ENCODE data around the gene DHRS3. TPM values are rescaled to one million over a fixed set of nuclear protein-coding genes. Genes with fewer than 3 reads are reported as not detected.

DHRS3 gene
- total RNA-seq, 2 experiments from 2014 or later, result 33.3 to 34.6 TPM

DNA sequence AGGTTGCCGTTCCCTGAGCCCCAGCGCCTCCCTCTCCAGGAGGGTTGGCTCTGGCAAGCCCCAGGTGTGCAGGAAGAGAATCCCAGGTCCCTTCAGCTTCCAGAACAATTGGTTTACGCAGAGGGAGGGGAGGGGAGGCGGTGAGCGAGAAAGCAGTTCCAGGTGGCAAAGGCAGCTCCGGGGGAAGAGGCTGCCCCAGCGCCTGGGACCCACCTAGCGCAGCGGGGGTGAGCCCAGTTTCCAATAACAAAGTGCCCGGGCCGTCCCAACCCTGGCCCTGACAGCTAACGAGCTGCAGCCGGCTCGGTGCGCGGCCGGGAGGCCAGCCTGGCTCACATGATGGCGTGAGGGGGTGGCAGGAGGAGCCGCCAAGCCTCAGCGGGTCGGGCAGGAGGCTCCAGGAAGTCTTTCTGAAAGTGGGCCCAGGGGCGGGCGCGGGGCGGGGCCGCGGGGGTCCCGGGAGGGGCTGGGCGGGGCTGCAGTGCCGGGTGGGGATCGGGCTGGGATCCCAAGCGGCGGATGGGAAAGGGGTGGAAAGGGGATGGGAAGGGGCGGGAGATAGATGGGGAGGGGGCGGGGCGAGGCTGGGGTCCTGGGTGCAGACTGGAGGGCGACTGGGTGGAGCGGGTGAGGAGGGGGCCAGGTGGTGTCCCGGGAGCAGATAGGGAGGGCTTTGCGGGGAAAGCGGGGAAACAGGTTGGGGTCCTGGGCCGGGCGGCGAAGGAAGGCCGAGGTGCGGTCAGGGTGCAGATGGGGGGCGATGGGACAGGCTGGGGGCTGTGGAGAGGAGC lies 22.8 kb downstream of the DHRS3 start:
- Mint-ChIP-seq H3K36me3 (ENCODE audit: low read depth) (peaks cover 8% of the 10 kb centered on the region), H3K27ac (no peak overlapping the region), H3K27me3 (no peaks in the 10 kb centered on the region), H3K4me1 (peaks cover 26% of the 10 kb centered on the region), H3K4me3 (peak overlapping the region; percentile 52), H3K9me3 (ENCODE audit: low read depth) (no peaks in the 10 kb centered on the region)
- ChIA-PET POLR2A (interaction anchor here (0.6 kb wide), 1 partner anchor 23 kb away, joined by 3 read pairs; the partner anchor contains the start of gene DHRS3), CTCF (interaction anchor here (0.5 to 1.1 kb wide), 4 partner anchors 17 to 120 kb away, joined by 3 to 5 read pairs (median 3); no protein-coding TSS in a partner anchor)
- peak; percentile 72 for ATAC-seq
- DNase-seq, result peak; percentile 61
- intact Hi-C loops (cut with DNase I, micrococcal nuclease), result no loop called here

- Mint-ChIP-seq H3K4me1 (peaks cover 26% of the 10 kb centered on the region), H3K36me3 (ENCODE audit: low read depth) (peaks cover 7% of the 10 kb centered on the region), H3K27ac (peak overlapping the region; percentile 24), H3K9me3 (ENCODE audit: low read depth) (no peaks in the 10 kb centered on the region), H3K4me3 (peak overlapping the region; percentile 52), H3K27me3 (no peaks in the 10 kb centered on the region)
- ChIA-PET POLR2A (no interaction called here), CTCF (interaction anchor here (0.5 to 0.7 kb wide), 4 partner anchors 16 to 323 kb away, joined by 3 read pairs; no protein-coding TSS in a partner anchor)
- DNase-seq (no peak), ATAC-seq (no peak)
- intact Hi-C loops (cut with DNase I, micrococcal nuclease), result no loop called here
Measured at GRCh38 chr1:12594490-12594889, 23.5 kb downstream of the DHRS3 start.

- ChIA-PET CTCF (no interaction called here), POLR2A (no interaction called here)
- H3K36me3 Mint-ChIP-seq (ENCODE audit: low read depth), result peaks cover 5% of the 10 kb centered on the region
- intact Hi-C loops (cut with DNase I, micrococcal nuclease), result no loop called here
- DNase-seq, result no peak
- no peak overlapping the region for H3K27ac Mint-ChIP-seq
- no peaks in the 10 kb centered on the region for H3K27me3 Mint-ChIP-seq
- H3K9me3 Mint-ChIP-seq (ENCODE audit: low read depth), result no peaks in the 10 kb centered on the region
- ATAC-seq, result no peak
- no peak overlapping the region for H3K4me3 Mint-ChIP-seq
- peaks cover 26% of the 10 kb centered on the region for H3K4me1 Mint-ChIP-seq
Measured at GRCh38 chr1:12593621-12594066, 24.4 kb downstream of the DHRS3 start.

GRCh38 chr1:12592496-12592895 lies 25.5 kb downstream of the DHRS3 start:
- H3K36me3 Mint-ChIP-seq (ENCODE audit: low read depth), result peaks cover 8% of the 10 kb centered on the region
- DNase-seq, result no peak
- CTCF ChIA-PET, result interaction anchor here (0.9 kb wide), 1 partner anchor 26 kb away, joined by 4 read pairs; no protein-coding TSS in a partner anchor
- no peaks in the 10 kb centered on the region for H3K9me3 Mint-ChIP-seq (ENCODE audit: low read depth)
- no peak for ATAC-seq
- H3K4me3 Mint-ChIP-seq, result no peak overlapping the region
- intact Hi-C loops (cut with DNase I, micrococcal nuclease), result no loop called here
- POLR2A ChIA-PET, result no interaction called here
- H3K4me1 Mint-ChIP-seq, result peaks cover 22% of the 10 kb centered on the region
- no peak overlapping the region for H3K27ac Mint-ChIP-seq
- no peaks in the 10 kb centered on the region for H3K27me3 Mint-ChIP-seq

DNA sequence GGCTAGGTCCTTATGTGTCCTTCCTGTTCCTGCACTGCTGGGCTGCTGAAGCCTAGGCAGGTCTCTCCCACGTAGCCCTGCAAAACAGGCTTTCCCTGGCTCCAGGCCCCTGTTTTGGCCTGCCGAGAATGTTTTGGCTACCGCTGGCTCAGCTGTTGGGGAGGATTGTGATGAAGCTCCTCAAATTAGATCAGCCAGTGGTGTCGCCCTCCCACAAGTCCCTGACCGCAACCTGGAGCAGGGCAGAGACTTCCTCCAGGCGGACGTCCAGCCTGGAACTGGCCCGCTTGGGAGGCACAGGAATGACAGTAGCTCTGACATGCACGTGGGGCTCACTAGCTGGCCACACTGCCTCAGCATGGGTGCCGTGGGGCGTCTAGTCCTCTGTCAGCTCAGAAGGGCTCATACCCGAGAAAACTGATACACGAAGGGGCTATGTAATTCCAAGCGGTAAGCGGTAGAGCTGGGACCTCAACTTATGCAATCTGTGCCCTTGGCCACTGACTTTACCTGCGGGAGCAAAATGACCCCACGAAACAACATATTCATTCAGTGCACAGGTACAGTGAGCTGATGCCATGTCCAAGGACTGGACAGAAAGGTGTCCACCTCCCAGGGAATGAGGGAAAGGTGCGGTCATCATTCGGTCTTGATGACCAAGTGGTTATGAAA lies 26.6 kb downstream of the DHRS3 start:
- no peaks in the 10 kb centered on the region for H3K9me3 Mint-ChIP-seq (ENCODE audit: low read depth)
- no peak overlapping the region for H3K27ac Mint-ChIP-seq
- CTCF ChIA-PET, result interaction anchor here (0.7 to 1.9 kb wide), 4 partner anchors 10 to 263 kb away, joined by 3 to 5 read pairs (median 4); no protein-coding TSS in a partner anchor

GRCh38 chr1:12588695-12589094 lies 29.3 kb downstream of the DHRS3 start:
- Mint-ChIP-seq H3K4me3 (no peak overlapping the region), H3K9me3 (ENCODE audit: low read depth) (no peaks in the 10 kb centered on the region), H3K4me1 (peaks cover 4% of the 10 kb centered on the region), H3K27me3 (no peaks in the 10 kb centered on the region), H3K36me3 (ENCODE audit: low read depth) (peaks cover 8% of the 10 kb centered on the region), H3K27ac (no peak overlapping the region)
- ATAC-seq, result no peak
- DNase-seq, result no peak
- ChIA-PET CTCF (interaction anchor here (0.6 kb wide), 1 partner anchor 8 kb away, joined by 3 read pairs; no protein-coding TSS in a partner anchor), POLR2A (no interaction called here)
- intact Hi-C loops (cut with DNase I, micrococcal nuclease), result no loop called here

More for the DNA sequence above, 26.6 kb downstream of the DHRS3 start:
- Mint-ChIP-seq H3K27me3 (no peaks in the 10 kb centered on the region), H3K4me1 (peaks cover 14% of the 10 kb centered on the region), H3K36me3 (ENCODE audit: low read depth) (peaks cover 8% of the 10 kb centered on the region), H3K4me3 (no peak overlapping the region)
- no peak for ATAC-seq
- POLR2A ChIA-PET, result no interaction called here
- intact Hi-C loops (cut with DNase I, micrococcal nuclease), result no loop called here
- no peak for DNase-seq

DNA sequence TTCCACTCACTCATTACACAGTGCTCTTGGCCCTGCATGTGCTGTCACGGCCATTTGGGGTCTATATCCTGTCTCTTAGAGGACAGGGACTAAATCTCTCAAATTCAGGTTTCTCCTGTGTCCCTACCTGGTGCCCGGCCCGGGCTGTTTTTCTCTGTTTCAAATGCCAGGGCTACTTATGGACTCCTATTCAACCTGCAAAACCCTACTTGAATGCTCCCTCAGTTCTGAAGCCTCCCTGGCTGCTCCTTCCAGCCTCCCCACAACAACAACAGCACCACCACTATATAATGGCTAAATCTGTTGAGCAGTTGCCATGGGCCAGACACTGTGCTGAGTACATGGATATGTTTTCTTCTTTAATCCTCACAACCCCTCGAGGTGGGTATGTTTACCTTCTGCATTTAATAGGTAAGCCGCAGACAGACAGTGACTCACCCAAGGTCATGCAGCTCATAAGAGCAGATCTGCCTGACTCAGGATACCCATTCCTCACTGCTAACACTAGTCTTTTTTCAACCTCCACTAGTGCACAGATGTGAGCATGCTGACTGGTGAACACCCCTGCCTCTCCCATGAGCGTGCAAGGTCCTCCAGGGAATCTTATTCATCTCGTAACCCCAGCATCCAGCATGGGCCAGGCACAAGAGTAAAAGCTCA lies 29.9 kb downstream of the DHRS3 start:
- DNase-seq (no peak), ATAC-seq (peak; percentile 58)
- no peaks in the 10 kb centered on the region for H3K27me3 Mint-ChIP-seq
- H3K36me3 Mint-ChIP-seq (ENCODE audit: low read depth), result peaks cover 11% of the 10 kb centered on the region
- ChIA-PET CTCF (interaction anchor here (0.6 to 1.5 kb wide), 2 partner anchors 8 to 71 kb away, joined by 3 to 5 read pairs; no protein-coding TSS in a partner anchor), POLR2A (no interaction called here)
- intact Hi-C loops (cut with DNase I, micrococcal nuclease), result no loop called here
- H3K9me3 Mint-ChIP-seq (ENCODE audit: low read depth), result no peaks in the 10 kb centered on the region
- H3K27ac Mint-ChIP-seq, result no peak overlapping the region
- no peak overlapping the region for H3K4me3 Mint-ChIP-seq
- H3K4me1 Mint-ChIP-seq, result peaks cover 4% of the 10 kb centered on the region

DNA sequence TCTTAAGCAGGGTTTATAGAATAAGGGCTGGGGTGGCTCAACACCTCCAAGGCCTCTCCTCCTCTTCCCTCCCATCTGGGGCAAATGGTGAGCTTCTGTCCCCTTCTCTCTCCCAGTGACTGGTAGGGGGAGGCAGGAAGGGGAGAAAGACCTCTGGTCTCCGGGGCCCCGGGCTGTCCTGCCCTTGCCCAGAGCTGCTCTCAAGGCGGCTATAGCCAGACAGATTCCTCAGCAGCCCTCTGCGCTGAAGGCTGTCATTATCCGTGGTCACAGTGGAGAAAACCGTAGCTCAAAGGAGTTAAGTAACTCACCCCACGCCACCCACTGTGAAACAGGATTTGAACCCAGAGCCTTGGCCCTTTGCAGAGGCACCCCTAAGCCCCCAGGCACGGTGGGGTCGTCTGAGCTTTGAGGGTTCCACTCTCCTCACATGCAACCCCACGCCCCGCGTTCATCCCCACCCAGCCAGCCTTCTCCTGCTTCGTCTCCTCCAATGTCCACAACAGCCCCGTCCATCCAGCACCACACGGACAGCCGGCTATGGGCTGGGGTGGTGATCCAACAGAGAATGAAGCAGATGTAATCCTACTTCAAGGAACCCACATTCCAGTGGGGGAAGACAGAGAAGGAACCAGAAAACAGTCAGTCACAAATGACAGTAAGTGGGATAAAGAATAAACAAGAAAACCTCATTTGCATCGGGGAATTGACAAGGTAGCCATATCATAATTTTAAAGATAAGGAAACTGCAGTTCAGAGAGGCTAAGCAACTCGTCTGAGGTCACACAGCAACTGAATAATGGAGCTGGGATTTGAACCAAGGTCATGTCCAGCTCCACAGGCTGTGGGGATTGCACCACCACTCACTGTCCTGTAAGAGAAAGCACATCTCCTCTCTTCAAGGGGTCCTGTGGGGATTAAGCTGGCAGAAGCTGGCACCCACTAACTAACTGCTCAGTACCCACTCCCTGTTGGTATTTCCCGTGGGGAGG lies 31.8 kb downstream of the DHRS3 start:
- intact Hi-C loops (cut with DNase I, micrococcal nuclease), result no loop called here
- Mint-ChIP-seq H3K36me3 (ENCODE audit: low read depth) (peaks cover 9% of the 10 kb centered on the region), H3K4me1 (peaks cover 3% of the 10 kb centered on the region), H3K27ac (no peak overlapping the region), H3K9me3 (ENCODE audit: low read depth) (no peaks in the 10 kb centered on the region), H3K27me3 (no peaks in the 10 kb centered on the region), H3K4me3 (no peak overlapping the region)
- no peak for DNase-seq
- CTCF ChIA-PET, result interaction anchor here (0.7 to 1.5 kb wide), 3 partner anchors 12 to 461 kb away, joined by 3 to 5 read pairs (median 4); no protein-coding TSS in a partner anchor
- POLR2A ChIA-PET, result no interaction called here
- ATAC-seq, result no peak

DNA sequence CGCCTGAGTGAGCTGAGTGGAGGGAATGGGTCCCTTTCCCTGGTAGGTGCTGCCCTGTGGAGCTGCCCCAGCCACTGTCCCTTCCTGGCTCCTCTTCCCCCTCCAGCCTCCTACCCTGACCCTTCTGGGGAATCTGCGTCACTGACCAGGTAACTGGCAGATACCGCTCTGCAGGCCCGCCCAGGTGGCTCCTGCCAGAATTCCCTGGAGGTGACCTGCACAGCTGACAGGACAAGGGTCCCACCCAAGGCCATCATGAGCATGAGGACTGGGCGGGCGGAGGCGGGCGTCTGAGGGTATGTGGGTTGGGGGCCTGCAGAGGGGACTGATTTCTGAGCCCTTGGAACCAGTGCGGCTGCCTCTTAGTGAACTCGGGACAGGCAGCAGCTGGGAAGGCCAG lies 32.5 kb downstream of the DHRS3 start:
- intact Hi-C loops (cut with DNase I, micrococcal nuclease), result no loop called here
- no peak for ATAC-seq
- CTCF ChIA-PET, result interaction anchor here (0.7 kb wide), 1 partner anchor 461 kb away, joined by 3 read pairs; no protein-coding TSS in a partner anchor

DNA sequence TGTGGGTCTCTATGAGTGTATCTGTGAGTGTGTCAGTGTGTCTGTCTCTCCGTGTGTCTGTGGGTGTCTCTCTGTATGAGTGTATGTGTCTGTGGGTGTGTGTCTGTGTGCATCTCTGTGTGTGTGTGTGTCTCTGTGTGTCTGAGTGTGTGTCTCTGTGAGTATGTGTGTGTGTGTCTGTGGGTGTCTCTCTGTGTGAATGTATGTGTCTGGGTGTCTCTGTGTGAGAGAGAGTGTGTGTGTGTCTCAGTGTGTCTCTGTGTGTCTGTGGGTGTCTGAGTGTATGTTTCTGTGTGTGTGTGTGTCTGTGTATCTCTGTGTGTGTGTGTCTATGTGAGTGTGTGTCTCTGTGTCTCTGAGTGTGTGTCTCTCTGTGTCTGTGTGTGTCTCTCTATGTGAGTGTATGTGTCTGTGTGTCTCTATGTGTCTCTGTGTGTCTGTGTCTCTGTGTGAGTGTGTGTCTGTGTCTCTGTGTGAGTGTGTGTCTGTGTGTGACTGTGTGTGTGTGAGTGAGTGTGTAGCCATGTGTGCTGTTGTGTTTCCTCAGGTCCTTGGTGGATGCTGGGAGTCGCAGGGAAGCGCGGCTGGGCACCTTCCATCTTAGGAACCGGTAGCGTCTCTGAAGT lies 33.0 kb downstream of the DHRS3 start:
- ChIA-PET CTCF (interaction anchor here (0.7 kb wide), 1 partner anchor 460 kb away, joined by 3 read pairs; no protein-coding TSS in a partner anchor), POLR2A (no interaction called here)
- Mint-ChIP-seq H3K27ac (no peak overlapping the region), H3K4me3 (no peak overlapping the region), H3K4me1 (peaks cover 3% of the 10 kb centered on the region), H3K9me3 (ENCODE audit: low read depth) (no peaks in the 10 kb centered on the region), H3K36me3 (ENCODE audit: low read depth) (peaks cover 12% of the 10 kb centered on the region), H3K27me3 (no peaks in the 10 kb centered on the region)
- intact Hi-C loops (cut with DNase I, micrococcal nuclease), result no loop called here
- ATAC-seq (no peak), DNase-seq (no peak)

More for the DNA sequence above, 32.5 kb downstream of the DHRS3 start:
- no peak overlapping the region for H3K27ac Mint-ChIP-seq
- peaks cover 10% of the 10 kb centered on the region for H3K36me3 Mint-ChIP-seq (ENCODE audit: low read depth)
- peaks cover 3% of the 10 kb centered on the region for H3K4me1 Mint-ChIP-seq
- no peaks in the 10 kb centered on the region for H3K27me3 Mint-ChIP-seq
- H3K9me3 Mint-ChIP-seq (ENCODE audit: low read depth), result no peaks in the 10 kb centered on the region
- DNase-seq, result no peak
- no peak overlapping the region for H3K4me3 Mint-ChIP-seq
- POLR2A ChIA-PET, result no interaction called here
